Measurements from ENCODE around the gene TMEM231. TPM values are rescaled to one million over a fixed set of nuclear protein-coding genes. Genes with fewer than 3 reads are reported as not detected.
"Not testable (repeated sequence)": the region's sequence is repeated elsewhere in the genome, so short reads cannot be mapped to it uniquely, and the experiment has no call there.

TMEM231 gene, protein sequence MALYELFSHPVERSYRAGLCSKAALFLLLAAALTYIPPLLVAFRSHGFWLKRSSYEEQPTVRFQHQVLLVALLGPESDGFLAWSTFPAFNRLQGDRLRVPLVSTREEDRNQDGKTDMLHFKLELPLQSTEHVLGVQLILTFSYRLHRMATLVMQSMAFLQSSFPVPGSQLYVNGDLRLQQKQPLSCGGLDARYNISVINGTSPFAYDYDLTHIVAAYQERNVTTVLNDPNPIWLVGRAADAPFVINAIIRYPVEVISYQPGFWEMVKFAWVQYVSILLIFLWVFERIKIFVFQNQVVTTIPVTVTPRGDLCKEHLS
- total RNA-seq, result 15.0 and 19.2 TPM in 2 replicates

DNA sequence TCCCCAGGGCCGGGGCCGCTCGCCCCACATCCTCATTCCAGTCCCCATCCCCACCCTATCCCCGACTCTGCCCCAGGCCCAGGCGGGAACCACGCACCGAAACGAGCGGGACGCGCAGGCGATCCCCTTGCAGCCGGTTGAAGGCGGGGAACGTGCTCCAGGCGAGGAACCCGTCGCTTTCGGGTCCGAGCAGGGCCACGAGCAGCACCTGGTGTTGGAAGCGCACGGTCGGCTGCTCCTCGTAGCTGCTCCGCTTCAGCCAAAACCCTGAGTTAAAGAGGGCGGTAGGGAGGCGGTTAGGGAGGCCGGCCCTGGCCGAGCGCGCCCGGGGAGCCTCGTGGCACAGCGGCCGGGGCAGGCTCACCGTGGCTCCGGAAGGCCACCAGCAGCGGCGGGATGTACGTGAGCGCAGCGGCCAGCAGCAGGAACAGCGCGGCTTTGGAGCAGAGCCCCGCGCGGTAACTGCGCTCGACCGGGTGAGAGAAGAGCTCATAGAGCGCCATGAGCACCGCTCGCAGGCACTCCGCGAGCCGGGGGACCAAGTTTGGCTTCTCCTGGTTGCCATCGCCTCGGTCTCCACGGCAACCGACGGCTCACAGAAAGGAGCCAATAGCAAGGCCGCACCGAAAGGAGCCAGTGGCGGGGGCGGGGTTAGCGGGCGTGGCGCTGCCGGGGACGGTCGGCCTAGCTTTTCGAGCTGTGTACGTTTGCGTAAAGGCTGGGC lies at the start of gene TMEM231:
Gene TMEM231, minus strand, starts transcription at position 546 of the 724 bp plus-strand sequence. Its CDS starts 43 bp downstream, at position 503.
- DNase-seq (ENCODE audit: low read depth, low spot score), result peak; percentile 63

DNA sequence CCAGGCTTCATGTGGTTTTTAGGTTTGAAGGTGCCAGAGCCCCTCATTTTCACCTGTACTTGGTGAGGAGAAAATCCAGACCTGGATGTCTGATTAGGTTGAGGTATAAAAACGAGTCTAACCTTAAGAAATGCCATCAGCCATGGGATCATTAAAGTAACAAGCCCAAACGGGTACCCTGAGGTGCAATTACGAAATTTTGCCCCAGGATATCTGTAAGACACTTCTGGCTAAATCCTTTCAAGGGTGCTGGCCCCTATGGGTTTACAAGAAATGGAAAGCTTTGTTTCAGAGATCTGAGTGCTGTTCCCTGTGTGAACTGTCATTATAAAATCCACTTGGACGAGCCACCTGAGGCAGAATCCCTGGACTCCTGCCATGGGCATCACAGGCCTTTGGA lies 47.2 kb upstream of the TMEM231 start:
- no peak for DNase-seq (ENCODE audit: low read depth, low spot score)

DNA sequence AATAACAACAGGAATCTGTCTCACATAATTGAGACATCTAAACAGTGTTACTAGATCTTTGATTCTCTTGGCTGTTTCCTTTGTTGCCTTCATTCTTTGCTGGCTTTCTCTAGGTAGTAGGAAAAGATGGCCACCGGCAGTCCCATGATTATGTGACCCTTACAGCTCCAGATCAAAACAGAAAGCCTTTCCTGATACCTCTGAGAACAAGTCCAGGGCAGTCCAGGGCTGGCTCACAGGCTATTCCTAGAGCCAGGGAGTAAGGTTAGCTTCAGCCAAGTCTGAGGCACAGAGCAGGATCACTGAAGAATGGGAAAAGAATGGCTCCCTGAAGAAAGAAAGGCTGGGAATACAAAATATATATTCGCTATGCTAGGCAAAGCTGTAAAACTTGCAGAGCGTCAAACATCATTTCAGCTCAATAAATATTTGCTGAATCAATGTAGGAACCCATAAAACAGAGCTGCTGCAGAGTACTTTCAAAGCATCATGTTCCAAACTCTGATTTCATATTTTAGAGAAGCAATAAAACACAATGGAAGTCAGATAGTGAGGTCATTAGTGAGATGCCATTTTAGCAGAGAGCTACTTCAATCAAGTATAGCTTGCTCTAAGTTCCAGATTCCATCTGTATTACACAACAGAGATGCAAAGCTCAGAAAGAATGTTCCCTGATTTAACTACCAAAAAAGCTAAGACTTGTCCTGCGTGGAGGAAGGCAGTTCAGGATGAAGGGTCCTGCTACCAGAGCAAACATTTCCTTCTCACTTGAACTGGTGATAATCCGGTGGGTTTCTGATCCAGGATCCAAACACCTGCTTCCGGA lies 43.6 kb upstream of the TMEM231 start:
- DNase-seq (ENCODE audit: low read depth, low spot score), result no peak

GRCh38 chr16:75593825-75594820 lies 38.1 kb upstream of the TMEM231 start:
- peak; percentile 33 for DNase-seq (ENCODE audit: low read depth, low spot score)

DNA sequence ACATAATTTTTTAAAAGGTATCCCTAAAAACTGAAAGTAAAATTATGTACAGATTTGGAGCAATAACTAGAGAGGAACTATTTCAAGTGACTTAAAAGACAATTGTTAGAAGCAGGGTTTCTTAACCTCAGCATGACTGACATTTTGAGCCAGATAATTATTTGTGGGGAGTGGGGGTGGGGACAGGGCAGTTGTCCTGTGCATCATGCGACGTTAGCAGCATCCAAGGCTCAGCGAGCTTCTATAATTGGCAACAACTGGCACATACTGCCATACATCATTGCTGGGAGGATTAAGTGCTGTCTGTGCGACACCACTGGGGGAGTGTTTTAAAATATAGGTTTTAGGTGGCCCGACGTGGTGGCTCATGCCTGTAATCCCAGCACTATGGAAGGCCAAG lies 37.3 kb upstream of the TMEM231 start:
- DNase-seq (ENCODE audit: low read depth, low spot score), result no peak

DNA sequence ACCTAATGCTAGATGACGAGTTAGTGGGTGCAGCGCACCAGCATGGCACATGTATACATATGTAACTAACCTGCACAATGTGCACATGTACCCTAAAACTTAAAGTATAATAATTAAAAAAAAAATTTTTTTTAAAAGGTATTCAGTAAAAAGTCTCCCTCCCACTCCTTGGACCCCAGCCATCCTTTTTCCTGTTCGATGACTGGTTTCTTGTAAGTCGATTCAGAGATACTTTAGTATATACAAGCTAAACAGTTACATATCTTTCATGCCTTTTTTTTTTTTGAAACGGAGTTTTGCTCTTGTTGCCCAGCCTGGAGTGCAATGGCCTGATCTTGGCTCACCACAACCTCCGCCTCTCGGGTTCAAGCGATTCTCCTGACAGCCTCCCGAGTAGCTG lies 35.9 kb upstream of the TMEM231 start:
- not testable (repeated sequence) for DNase-seq (ENCODE audit: low read depth, low spot score)

GRCh38 chr16:75590920-75591843 lies 35.1 kb upstream of the TMEM231 start:
- DNase-seq (ENCODE audit: low read depth, low spot score), result peak; percentile 45

DNA sequence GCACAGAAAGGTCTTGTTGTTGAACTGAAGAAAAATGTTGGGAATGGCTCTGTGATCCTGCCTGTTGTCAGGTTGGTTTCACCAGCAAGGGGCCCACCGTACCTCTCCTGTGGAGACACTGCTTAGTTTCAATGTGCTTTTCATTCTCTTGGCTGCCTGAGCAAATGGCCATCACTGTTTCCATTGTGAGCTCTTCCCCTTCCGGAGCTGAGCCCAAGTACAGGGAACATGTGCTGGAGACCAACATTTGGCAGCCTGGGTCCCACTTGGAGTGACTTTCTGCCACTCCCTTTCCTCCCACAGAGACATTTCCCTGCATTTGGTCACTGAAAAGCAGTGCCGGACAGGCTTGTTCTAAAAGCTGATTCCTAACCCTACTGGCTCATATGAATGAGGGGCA lies 33.3 kb upstream of the TMEM231 start:
- DNase-seq (ENCODE audit: low read depth, low spot score), result no peak

GRCh38 chr16:75588716-75589115 lies 32.7 kb upstream of the TMEM231 start:
- no peak for DNase-seq (ENCODE audit: low read depth, low spot score)

DNA sequence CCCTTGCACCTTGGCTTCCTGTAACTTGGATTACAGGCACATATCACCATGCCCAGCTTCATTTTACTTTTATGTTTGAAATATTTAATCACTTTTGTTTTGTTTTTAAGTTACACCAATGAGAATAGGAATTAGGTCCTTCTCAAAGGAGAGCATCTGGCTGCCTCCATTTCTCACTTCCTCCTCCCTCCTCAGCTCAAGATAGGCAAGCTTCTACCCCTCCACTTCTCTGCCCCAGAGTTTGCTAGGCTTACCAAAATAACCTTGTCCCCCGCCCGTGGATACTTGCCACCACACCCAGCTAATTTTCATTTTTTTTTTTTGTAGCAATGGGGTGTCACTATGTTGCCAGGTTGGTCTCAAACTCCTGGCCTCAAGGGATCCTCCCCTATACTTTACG lies 28.1 kb upstream of the TMEM231 start:
- DNase-seq (ENCODE audit: low read depth, low spot score), result no peak

DNA sequence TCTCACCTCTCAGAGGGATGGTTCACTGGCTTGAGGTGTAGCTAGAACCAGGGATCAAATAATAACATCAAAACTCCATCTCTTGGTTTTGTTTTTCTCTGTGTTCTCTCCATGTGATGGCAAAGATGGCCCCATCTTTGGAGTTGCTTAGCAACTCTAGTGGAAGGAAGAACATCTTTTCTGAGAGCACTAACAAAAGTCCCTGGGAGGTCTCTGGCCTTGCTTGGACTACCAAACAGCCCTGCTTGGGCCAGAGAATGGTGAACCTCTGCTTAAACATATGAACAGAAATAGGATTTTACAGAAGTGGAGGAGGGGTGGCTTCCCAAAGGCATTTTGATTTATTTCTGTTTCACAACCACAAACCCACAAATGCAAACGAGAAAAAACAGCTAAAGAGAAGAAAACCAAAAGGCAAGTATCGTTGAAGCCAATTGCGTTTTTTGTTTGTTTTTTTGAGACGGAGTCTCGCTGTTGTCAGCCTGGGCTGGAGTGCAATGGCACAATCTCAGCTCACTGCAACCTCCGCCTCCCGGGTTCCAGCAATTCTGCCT lies 23.3 kb upstream of the TMEM231 start:
- DNase-seq (ENCODE audit: low read depth, low spot score), result no peak

DNA sequence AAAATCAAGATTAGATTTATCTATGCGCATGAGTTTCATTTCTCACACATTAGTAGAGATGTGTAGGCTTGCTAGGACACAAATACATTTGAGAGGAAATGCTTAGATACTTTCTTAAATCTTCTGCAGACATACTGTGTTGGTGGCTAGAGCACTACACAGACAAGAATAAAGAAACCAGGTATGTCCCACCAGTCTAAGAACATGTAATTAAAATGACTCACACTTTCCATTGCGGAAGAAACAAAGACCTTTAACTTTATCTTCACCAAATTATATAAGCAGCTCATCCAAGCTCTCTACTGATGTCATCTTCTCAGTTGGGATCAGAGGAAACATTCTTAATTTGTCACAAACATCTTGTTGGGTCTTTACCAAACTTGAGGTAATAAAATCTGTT lies 22.7 kb upstream of the TMEM231 start:
- DNase-seq (ENCODE audit: low read depth, low spot score), result no peak

DNA sequence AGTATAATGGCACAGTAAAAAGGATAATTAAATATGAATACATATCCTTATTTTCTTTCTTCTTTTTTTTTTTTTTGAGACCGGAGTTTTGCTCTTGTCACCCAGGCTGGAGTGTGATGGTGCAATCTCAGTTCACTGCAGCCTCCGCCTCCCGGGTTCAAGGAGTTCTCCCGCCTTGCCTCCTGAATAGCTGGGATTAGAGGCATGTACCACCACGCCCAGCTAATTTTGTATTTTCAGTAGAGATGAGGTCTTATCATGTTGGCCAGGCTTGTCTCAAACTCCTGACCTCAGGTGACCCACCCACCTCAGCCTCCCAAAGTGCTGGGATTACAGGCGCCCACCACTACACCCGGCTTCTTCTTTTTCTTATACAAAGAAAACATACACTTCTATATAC lies 22.2 kb upstream of the TMEM231 start:
- DNase-seq (ENCODE audit: low read depth, low spot score), result no peak

GRCh38 chr16:75576384-75576811 lies 20.3 kb upstream of the TMEM231 start:
- DNase-seq (ENCODE audit: low read depth, low spot score), result no peak

DNA sequence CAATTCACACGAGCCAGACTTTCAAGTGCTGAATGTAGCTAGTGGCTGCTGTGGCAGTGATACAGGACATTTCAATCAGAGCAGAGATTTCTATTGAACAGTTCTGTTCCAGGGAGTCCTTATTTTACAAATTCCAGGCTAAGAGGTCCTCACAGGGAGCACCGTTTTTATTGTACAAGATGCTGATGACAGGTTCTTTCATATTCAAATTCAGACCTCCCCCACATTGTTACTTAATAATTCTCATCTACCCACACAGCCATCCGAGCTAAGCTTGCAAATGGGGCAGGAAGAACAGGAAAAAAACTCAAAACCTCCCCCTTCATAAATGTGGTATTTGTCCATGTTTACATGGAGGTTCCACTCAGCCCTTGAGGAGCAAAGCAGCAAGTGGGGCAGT lies 19.9 kb upstream of the TMEM231 start:
- DNase-seq (ENCODE audit: low read depth, low spot score), result no peak

DNA sequence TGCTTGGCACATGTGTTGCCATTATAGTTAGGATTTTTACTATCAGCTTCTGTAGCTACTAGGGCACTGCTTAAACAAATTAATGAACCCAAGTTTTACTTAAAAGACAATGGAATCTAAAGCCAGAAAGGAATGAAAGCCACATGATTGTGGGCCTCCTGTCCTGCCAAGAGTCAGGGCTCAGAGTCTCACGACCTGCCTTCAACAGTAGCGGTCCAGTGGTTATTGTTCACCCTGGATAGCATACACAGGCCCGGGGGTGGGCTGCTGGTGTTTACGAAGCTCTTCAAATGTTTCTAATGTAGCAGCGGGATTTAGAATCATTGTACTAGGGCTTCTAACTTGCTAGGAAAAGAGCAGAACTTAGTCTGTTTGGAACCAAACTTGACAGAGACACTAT lies 17.9 kb upstream of the TMEM231 start:
- no peak for DNase-seq (ENCODE audit: low read depth, low spot score)

DNA sequence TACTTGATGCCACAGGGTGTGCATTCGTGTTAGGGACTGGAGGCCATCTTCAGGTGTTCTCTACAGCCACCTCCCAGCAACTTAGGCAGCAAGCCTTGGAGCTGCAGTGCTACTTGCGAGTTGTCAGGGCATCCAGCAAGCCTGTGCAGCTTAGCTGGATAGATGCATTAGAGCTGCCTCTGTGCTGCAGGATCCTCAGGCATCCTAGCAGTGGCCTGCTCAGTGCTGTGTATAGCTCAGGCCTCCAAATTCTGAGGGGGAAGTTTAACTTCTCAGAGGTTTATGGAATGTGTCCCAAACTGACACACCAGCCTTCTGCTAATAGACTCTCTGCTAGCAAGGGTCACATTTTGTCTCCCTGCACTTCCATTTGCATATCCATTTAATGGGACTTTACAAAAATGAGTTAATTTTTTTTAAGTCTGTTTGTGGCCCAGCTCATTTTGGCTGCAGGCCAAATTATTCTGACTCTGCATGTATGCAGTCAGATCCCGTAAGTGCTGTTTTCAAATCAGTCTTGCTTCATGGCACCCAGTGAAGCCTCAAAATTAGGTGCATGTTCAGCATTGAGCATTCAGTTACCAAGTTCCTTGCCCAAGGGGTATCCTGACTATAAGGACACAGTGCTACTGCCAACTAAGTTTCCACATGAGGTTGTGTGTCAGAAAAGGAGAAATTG lies 17.0 kb upstream of the TMEM231 start:
- no peak for DNase-seq (ENCODE audit: low read depth, low spot score)

GRCh38 chr16:75570396-75571065 lies 14.5 kb upstream of the TMEM231 start:
- DNase-seq (ENCODE audit: low read depth, low spot score), result no peak

Data from pulmonary artery endothelial cell (primary cell).